Spleen (tissue), 7 donors: Measurements from ENCODE around the gene EGFR.
"Not testable (repeated sequence)": the region's sequence is repeated elsewhere in the genome, so short reads cannot be mapped to it uniquely, and the experiment has no call there.

ENCODE experiments used
- CTCF ChIP-seq, 11 experiments: fragments of 200-600 bp in 7 of 11; fragments of 450-650 bp in 4 of 11; sonication (generic) in 4 of 11; IDR thresholded peaks in 8 of 11; conservative IDR thresholded peaks in 3 of 11; 1 replicate in 7 of 11; 2 replicates in 4 of 11; pipeline versions ENCODE4 v1.4.0 to v1.8.0; 2016 to 2021; ENCODE audit warnings: antibody characterized with exemption in 11 of 11, inconsistent platforms in 4 of 11, mild to moderate bottlenecking in 1 of 11
- POLR2A ChIP-seq, 3 donors: fragments of 450-650 bp; IDR thresholded peaks; one replicate each; pipeline ENCODE4 v1.5.1; 2017; ENCODE audit warnings: antibody characterized with exemption in 3 of 3, mild to moderate bottlenecking in 1 of 3
- POLR2AphosphoS5 ChIP-seq, 3 donors: sonication (generic); formaldehyde crosslinking; IDR thresholded peaks; one replicate each; pipeline ENCODE4 v1.5.1; 2017; ENCODE audit warnings: antibody characterized with exemption in 3 of 3
- donor health status: DM: no; HTN: no; CAD: no; lungs with moderate emphysema.
- donor health status: DM: no; HTN: no; CAD: no.
- donor health status: DM: no; HTN: no; CAD: no.

- TF ChIP-seq CTCF (IDR thresholded peaks at IDR 0.05 in 8 of 11, conservative IDR thresholded peaks at IDR 0.05 in 3 of 11); POLR2A (IDR thresholded peaks at IDR 0.05); POLR2AphosphoS5 (IDR thresholded peaks at IDR 0.05): not testable (repeated sequence)
Measured at GRCh38 chr7:55167296-55167695, 148.5 kb downstream of the EGFR start.
